Suprapubic skin (tissue), 4 donors: ENCODE measurements around the gene MMP24. TPM values are rescaled to one million over a fixed set of nuclear protein-coding genes. Genes with fewer than 3 reads are reported as not detected.

Experiments
- DNase-seq, 2 donors: peaks; one replicate each; pipeline ENCODE4 v3.0.0-alpha.2; 2019; ENCODE audit warnings: low spot score in 2 of 2
- H3K27ac ChIP-seq: fragments of 200-600 bp; sonication (generic); one replicate; pipeline ENCODE4 v1.5.1; 2019
- H3K27me3 ChIP-seq: fragments of 200-600 bp; sonication (generic); one replicate; pipeline ENCODE4 v1.5.1; 2019
- H3K36me3 ChIP-seq: fragments of 200-600 bp; sonication (generic); one replicate; pipeline ENCODE4 v1.5.1; 2019
- H3K4me1 ChIP-seq: fragments of 200-600 bp; sonication (generic); one replicate; pipeline ENCODE4 v1.5.1; 2019
- H3K4me3 ChIP-seq: fragments of 200-600 bp; sonication (generic); one replicate; pipeline ENCODE4 v1.5.1; 2019; ENCODE audit warnings: mild to moderate bottlenecking
- H3K9me3 ChIP-seq: fragments of 200-600 bp; sonication (generic); one replicate; pipeline ENCODE4 v1.5.1; 2019
- EP300 ChIP-seq: sonication (generic); formaldehyde crosslinking; IDR thresholded peaks from one replicate; pipeline ENCODE4 v1.6.1; 2017; ENCODE audit warnings: antibody characterized with exemption
- POLR2A ChIP-seq, 2 donors: fragments of 450-650 bp; IDR thresholded peaks; one replicate each; pipeline ENCODE4 v1.6.1; 2017; ENCODE audit warnings: antibody characterized with exemption in 2 of 2, mild to moderate bottlenecking in 2 of 2, moderate library complexity in 2 of 2
- POLR2AphosphoS5 ChIP-seq, 3 donors: sonication (generic); formaldehyde crosslinking; IDR thresholded peaks; one replicate each; pipeline ENCODE4 v1.6.1; 2017; ENCODE audit warnings: antibody characterized with exemption in 3 of 3
- WGBS: methylation state at CpG from one replicate; pipeline ENCODE4 v1.1.5; 2018; 5-methylcytosine and 5-hydroxymethylcytosine counted together
- total RNA-seq, 4 donors: library from RNA; depleted of rRNA; stranded (reverse); fragments of >200 nt; gene quantifications; one replicate each; pipeline ENCODE4 v1.1.0, GENCODE V29; 2016
- TF ChIP-seq, protein P1 (sequence below), 2 donors: fragments of 200-600 bp in 1 of 2; fragments of 450-650 bp in 1 of 2; sonication (generic) in 1 of 2; IDR thresholded peaks; one replicate each; pipeline ENCODE4 v1.5.1; 2016 to 2019; ENCODE audit warnings: antibody characterized with exemption in 2 of 2, mild to moderate bottlenecking in 1 of 2, moderate library complexity in 1 of 2

The MMP24 gene
- total RNA-seq, 4 donors from 2014 or later = 0.16 to 0.47 (median 0.44) TPM; not detected in 1

DNA sequence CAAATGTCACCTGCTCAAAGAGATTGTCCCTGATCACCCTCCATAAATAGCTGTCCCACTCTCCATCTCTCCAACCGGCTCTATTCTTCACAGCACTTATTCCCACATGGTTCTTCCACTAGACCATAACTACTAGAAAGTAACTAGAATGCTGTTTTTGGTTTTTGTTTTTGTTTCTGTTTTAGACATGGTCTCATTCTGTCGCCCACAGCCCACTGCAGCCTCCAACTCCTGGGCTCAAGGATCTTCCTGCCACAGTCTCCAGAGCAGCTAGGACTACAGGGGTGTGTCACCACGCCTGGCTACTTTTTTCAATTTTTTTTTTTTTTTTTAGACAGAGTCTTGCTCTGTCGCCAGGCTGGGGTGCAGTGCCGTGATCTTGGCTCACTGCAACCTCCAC, 12.2 kb downstream of the MMP24 start:
- no peak for TF ChIP-seq POLR2A (IDR thresholded peaks at IDR 0.05)
- no peak for TF ChIP-seq EP300
- TF ChIP-seq POLR2AphosphoS5 (IDR thresholded peaks at IDR 0.05) = no peak
- TF ChIP-seq, protein P1, sequence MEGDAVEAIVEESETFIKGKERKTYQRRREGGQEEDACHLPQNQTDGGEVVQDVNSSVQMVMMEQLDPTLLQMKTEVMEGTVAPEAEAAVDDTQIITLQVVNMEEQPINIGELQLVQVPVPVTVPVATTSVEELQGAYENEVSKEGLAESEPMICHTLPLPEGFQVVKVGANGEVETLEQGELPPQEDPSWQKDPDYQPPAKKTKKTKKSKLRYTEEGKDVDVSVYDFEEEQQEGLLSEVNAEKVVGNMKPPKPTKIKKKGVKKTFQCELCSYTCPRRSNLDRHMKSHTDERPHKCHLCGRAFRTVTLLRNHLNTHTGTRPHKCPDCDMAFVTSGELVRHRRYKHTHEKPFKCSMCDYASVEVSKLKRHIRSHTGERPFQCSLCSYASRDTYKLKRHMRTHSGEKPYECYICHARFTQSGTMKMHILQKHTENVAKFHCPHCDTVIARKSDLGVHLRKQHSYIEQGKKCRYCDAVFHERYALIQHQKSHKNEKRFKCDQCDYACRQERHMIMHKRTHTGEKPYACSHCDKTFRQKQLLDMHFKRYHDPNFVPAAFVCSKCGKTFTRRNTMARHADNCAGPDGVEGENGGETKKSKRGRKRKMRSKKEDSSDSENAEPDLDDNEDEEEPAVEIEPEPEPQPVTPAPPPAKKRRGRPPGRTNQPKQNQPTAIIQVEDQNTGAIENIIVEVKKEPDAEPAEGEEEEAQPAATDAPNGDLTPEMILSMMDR (IDR thresholded peaks at IDR 0.05) = no peak
- H3K4me3 ChIP-seq = no peak overlapping the region
- no peaks in the 10 kb centered on the region for H3K36me3 ChIP-seq
- H3K27me3 ChIP-seq = no peaks in the 10 kb centered on the region
- 90% methylated on average over 5 of the region's 5 CpGs for WGBS
- H3K4me1 ChIP-seq = no peaks in the 10 kb centered on the region
- no peak for DNase-seq
- H3K27ac ChIP-seq = no peak overlapping the region
- no peaks in the 10 kb centered on the region for H3K9me3 ChIP-seq

DNA sequence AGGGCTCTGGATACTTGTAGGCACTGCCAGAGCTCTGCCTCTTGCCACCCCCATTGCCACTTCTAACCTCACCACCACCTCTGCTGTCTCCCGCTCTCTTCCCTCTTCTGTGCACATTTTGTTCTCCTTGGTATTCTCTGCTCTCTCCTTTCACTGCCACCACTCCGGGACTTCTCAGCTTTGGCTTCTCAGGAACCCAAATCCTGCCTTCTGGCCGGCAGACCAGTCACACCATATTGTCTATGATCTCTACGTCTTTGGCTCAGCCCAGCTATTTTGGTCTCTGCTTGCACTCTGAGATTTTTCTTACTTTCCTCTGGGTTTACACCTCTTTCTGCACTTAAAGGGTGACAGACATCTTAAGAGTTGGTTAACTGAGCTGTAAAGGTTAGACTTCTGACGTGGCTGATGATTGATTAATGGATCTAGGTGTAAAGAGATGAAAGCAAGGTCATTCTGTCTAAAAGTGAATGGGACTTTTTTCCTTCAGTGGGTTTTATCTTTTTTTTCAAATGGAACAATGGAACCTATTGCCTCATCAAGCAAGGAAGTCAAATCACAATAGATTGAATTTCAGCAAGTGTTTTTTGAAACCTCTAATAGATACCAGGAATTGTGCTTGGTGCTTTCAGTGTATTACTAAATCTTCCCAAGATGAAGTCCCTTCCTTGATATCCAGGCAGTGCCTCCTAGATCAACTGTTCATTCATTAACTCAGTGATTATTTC, 13.8 kb downstream of the MMP24 start:
- Histone ChIP-seq H3K27me3 (no peaks in the 10 kb centered on the region), H3K9me3 (no peaks in the 10 kb centered on the region), H3K27ac (no peak overlapping the region), H3K4me1 (no peaks in the 10 kb centered on the region), H3K36me3 (no peaks in the 10 kb centered on the region), H3K4me3 (no peak overlapping the region)
- WGBS = 78% methylated on average over 5 of the region's 5 CpGs
- DNase-seq = no peak
- TF ChIP-seq EP300 (no peak), POLR2A (IDR thresholded peaks at IDR 0.05) (no peak), POLR2AphosphoS5 (IDR thresholded peaks at IDR 0.05) (no peak)
- TF ChIP-seq, protein P1 (IDR thresholded peaks at IDR 0.05) = no peak

DNA sequence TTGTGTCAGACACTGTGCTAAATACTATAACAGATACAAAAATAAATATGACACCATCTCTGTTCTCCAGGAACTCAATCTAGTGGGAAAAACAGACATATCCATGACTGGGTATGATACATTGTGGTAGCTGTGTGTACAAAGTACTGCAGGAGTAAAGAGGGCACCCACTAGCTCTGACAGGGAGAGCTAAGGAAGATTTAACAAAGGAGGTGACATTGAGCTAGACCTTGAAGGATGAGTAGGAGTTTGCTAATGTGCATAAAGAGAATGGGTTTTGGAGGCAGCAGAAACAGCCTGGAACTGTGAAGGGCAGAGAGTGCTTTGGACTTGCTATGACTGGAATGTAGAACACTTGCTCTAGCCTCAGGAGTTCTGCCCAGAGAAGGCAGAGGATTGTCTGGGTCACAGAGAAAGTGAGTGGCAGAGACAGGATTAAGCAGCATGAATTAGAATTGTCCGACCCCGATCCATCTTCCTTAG, 14.4 kb downstream of the MMP24 start:
- 92% methylated on average over 2 of the region's 2 CpGs for WGBS
- Histone ChIP-seq H3K27me3 (no peaks in the 10 kb centered on the region), H3K36me3 (no peaks in the 10 kb centered on the region), H3K4me3 (no peak overlapping the region), H3K4me1 (no peaks in the 10 kb centered on the region), H3K9me3 (no peaks in the 10 kb centered on the region), H3K27ac (no peak overlapping the region)
- DNase-seq = no peak
- TF ChIP-seq POLR2AphosphoS5 (IDR thresholded peaks at IDR 0.05) (no peak), EP300 (no peak)

DNA sequence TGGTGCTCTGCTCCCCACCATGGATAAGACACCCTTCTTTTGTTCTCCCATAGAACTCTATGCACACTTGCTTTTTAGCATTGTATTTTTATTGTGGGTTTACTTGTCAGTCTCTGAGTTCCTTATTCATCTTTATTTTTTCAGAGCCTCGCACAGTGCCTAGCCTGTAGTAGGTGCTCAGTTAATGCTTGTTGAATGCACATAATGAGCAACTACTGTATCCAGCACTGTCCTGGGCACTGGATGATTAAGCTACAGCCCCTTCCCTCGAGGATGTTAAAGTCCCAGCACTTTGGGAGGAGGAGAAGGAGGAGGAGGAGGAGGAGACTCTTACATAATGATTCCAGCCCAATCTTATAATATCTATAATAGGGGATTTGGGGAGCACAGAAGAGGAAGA, 16.8 kb downstream of the MMP24 start:
- no peak for DNase-seq
- Histone ChIP-seq H3K27me3 (no peaks in the 10 kb centered on the region), H3K4me1 (no peaks in the 10 kb centered on the region), H3K9me3 (no peaks in the 10 kb centered on the region), H3K4me3 (no peak overlapping the region), H3K27ac (no peak overlapping the region), H3K36me3 (no peaks in the 10 kb centered on the region)
- no peak for TF ChIP-seq POLR2AphosphoS5 (IDR thresholded peaks at IDR 0.05)
- no peak for TF ChIP-seq POLR2A (IDR thresholded peaks at IDR 0.05)
- TF ChIP-seq, protein P1 (IDR thresholded peaks at IDR 0.05) = no peak
- TF ChIP-seq EP300 = no peak
- WGBS = 72% methylated on average over 2 of the region's 2 CpGs

DNA sequence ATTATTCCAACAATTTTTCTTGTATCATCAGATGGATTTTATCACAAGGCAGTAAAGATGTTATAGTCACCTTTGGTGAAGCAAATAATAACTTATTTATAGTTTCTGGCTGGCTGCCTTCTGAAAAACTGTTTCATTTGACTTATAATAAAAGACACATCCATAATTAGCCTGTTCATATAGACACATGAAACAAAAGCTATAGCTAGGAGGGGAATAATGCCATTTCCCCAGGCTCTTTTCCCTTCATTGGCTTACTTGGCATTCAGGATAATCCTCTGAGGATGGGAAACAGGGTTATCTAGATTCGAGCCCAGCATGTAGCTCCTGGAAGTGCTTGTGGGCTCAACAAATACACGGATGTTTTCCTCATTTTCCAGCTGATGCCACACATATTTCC, 17.5 kb downstream of the MMP24 start:
- no peak for DNase-seq
- Histone ChIP-seq H3K36me3 (no peaks in the 10 kb centered on the region), H3K4me1 (no peaks in the 10 kb centered on the region), H3K27me3 (no peaks in the 10 kb centered on the region), H3K4me3 (no peak overlapping the region), H3K9me3 (no peaks in the 10 kb centered on the region), H3K27ac (no peak overlapping the region)
- WGBS = 55% methylated on average over 2 of the region's 2 CpGs
- TF ChIP-seq POLR2AphosphoS5 (IDR thresholded peaks at IDR 0.05) (no peak), POLR2A (IDR thresholded peaks at IDR 0.05) (no peak), EP300 (no peak)
- TF ChIP-seq, protein P1 (IDR thresholded peaks at IDR 0.05) = no peak
